Measurements from ENCODE around the gene RTN4RL1. TPM values are rescaled to one million over a fixed set of nuclear protein-coding genes. Genes with fewer than 3 reads are reported as not detected.
"Not testable (repeated sequence)": the region's sequence is repeated elsewhere in the genome, so short reads cannot be mapped to it uniquely, and the experiment has no call there.

RTN4RL1 gene
- total RNA-seq, 1 donor from 2014 or later: 0.47 TPM

DNA sequence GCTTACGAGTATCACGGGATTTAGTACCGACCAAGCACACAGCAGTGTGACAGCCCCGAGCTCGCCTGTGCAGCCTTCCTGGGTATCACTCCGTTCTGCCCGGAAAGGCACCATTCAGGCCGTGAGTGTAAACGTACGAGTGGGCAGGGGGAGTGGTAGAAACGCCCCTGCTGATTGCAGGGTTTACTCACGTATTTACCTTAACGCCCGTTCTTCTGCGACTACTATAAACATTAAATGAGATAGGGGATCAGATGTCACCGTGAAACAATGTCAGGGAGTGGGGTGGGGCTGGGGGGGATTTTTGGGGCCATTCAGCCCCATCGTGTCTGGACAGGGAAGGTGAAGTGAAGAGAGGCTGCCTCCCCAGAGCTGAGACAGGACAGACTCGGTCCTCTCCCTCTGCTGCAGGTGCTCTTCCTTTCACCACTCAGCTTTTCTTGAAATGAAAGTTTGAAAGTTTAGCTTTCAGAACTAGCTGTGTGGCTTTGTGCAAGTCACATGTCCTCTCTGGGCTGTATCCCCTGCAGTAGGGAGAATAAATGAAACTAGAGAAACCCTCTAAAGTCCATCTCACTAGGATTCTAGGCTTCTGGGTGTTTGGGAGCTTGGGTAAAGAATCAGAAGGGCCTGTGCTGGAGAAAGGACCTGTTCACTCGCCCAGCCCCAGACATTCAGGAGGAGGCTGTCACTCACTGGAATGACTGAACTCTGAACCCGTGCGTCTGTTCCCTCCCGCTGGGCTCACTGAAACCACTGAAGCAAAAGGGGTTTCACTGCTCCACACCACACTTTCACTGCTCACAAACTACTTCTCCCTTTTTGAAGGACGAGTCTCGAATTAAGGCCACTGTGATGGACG, 128.7 kb downstream of the RTN4RL1 start:
- Mint-ChIP-seq H3K27ac (ENCODE audit: unreplicated experiment) (no peak overlapping the region), H3K4me3 (no peak overlapping the region), H3K27me3 (ENCODE audit: low read depth) (no peaks in the 10 kb centered on the region), H3K4me1 (no peaks in the 10 kb centered on the region), H3K36me3 (ENCODE audit: low read depth) (peaks cover 8% of the 10 kb centered on the region), H3K9me3 (no peaks in the 10 kb centered on the region)
- TF ChIP-seq, protein P1, sequence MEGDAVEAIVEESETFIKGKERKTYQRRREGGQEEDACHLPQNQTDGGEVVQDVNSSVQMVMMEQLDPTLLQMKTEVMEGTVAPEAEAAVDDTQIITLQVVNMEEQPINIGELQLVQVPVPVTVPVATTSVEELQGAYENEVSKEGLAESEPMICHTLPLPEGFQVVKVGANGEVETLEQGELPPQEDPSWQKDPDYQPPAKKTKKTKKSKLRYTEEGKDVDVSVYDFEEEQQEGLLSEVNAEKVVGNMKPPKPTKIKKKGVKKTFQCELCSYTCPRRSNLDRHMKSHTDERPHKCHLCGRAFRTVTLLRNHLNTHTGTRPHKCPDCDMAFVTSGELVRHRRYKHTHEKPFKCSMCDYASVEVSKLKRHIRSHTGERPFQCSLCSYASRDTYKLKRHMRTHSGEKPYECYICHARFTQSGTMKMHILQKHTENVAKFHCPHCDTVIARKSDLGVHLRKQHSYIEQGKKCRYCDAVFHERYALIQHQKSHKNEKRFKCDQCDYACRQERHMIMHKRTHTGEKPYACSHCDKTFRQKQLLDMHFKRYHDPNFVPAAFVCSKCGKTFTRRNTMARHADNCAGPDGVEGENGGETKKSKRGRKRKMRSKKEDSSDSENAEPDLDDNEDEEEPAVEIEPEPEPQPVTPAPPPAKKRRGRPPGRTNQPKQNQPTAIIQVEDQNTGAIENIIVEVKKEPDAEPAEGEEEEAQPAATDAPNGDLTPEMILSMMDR (conservative IDR thresholded peaks at IDR 0.05): no peak
- DNase-seq (ENCODE audit: low read depth, low spot score): no peak

DNA sequence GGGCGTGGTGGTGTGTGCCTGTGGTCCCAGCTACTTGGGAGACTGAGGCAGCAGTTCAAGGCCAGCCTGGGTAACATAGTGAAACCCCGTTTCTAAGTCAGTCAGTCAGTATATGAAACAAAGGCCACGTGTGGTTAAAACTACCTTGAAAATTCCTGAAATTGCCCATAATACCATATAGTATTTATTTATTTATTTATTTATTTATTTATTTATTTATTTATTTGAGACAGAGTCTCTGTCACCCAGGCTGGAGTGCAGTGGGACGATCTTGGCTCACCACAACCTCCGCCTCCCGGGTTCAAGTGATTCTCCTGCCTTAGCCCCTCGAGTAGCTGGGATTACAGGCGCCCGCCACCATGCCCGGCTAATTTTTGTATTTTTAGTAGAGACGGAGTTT, 129.7 kb downstream of the RTN4RL1 start:
- H3K27ac Mint-ChIP-seq (ENCODE audit: unreplicated experiment); H3K9me3 Mint-ChIP-seq; H3K27me3 Mint-ChIP-seq (ENCODE audit: low read depth); H3K4me1 Mint-ChIP-seq; H3K36me3 Mint-ChIP-seq (ENCODE audit: low read depth); DNase-seq (ENCODE audit: low read depth, low spot score); H3K4me3 Mint-ChIP-seq: not testable (repeated sequence)

DNA sequence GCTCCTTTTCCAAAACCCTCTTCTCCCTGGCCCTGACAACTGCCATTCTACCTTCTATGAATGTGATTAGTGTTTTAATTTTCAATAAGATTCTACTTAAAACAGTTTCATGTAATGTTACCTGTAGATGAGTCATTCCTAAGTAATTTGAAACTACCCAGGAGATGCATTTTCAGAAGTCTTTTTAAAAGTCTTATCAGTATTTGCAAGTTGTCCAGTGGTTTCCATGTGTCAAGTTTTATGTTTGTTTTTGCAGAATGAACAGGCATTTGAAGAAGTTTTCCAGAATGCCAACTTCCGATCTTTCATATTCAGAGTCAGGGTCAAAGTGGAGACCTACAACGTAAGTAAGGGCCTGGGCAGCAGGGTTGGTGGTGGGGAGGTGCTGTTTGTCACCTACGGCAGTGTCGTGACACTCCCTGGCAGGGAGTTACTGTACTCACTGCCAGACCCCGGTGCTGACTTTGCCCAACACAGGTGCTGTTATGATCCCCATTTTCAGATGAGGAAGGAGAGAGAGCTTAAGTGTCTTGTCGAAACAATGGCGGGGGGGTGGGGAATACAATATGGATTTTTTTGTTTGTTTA, 130.3 kb downstream of the RTN4RL1 start:
- Mint-ChIP-seq H3K27me3 (ENCODE audit: low read depth) (no peaks in the 10 kb centered on the region), H3K4me3 (no peak overlapping the region), H3K36me3 (ENCODE audit: low read depth) (peaks cover 8% of the 10 kb centered on the region)

DNA sequence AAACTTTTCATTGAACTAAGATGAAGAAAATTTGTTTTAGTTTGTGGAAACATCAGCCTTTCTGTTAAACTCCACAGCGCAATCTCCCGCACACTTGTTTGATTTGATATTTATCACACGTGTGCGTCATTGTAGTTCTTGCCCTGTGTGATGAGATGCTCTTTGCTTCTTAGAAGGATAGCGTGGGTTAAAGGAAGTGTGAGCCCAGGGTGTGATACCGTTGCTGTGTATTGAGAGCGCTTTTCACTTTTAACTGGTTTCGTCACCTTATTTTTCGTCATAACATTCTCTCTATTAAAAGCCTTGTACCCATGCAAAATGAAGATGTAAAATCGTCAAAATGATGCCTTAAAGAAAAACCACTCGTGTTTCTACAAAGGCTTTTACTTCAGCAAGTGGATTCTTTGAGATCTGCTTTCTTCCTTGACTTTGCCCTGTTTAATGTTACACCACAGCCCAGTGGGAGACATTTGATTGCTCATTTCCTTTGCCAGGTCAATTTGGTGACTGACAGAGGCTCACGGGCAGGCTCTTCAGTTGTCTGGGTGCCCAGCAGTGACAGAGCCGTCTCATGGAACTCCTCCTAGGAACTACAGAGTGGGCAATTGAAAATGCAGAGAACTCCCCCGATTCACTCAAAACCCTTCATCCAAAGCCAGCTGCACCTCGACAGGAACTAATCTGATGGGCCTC, 134.2 kb downstream of the RTN4RL1 start:
- DNase-seq (ENCODE audit: low read depth, low spot score): no peak
- H3K4me1 Mint-ChIP-seq: no peaks in the 10 kb centered on the region

More for the DNA sequence above, 130.3 kb downstream of the RTN4RL1 start:
- H3K9me3 Mint-ChIP-seq: no peaks in the 10 kb centered on the region
- no peaks in the 10 kb centered on the region for H3K4me1 Mint-ChIP-seq
- TF ChIP-seq, protein P1 (conservative IDR thresholded peaks at IDR 0.05): no peak
- no peak overlapping the region for H3K27ac Mint-ChIP-seq (ENCODE audit: unreplicated experiment)
- no peak for DNase-seq (ENCODE audit: low read depth, low spot score)

DNA sequence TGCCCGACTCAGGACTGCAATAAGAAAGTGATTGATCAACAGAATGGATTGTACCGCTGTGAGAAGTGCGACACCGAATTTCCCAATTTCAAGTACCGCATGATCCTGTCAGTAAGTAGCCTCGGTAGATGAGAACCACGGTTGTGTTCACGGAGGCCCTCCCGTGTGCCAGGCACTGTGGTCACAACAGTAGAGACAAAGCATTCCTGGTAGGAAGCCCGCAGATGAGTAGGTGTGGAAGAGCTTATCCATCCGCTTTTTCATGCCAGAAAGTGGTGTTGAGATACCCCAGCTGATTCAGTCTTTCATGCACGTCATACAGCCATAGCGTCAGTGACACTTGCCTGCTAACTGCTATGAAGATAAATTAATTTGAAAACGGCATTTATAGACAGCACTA, 136.4 kb downstream of the RTN4RL1 start:
- TF ChIP-seq, protein P1 (conservative IDR thresholded peaks at IDR 0.05): no peak
- H3K9me3 Mint-ChIP-seq: no peaks in the 10 kb centered on the region
- DNase-seq (ENCODE audit: low read depth, low spot score): no peak
- H3K4me1 Mint-ChIP-seq: no peaks in the 10 kb centered on the region
- no peaks in the 10 kb centered on the region for H3K27me3 Mint-ChIP-seq (ENCODE audit: low read depth)
- peaks cover 25% of the 10 kb centered on the region for H3K36me3 Mint-ChIP-seq (ENCODE audit: low read depth)
- no peak overlapping the region for H3K27ac Mint-ChIP-seq (ENCODE audit: unreplicated experiment)
- H3K4me3 Mint-ChIP-seq: no peak overlapping the region

More for the DNA sequence above, 134.2 kb downstream of the RTN4RL1 start:
- Mint-ChIP-seq H3K4me3 (no peak overlapping the region), H3K9me3 (no peaks in the 10 kb centered on the region), H3K27ac (ENCODE audit: unreplicated experiment) (no peak overlapping the region), H3K36me3 (ENCODE audit: low read depth) (peaks cover 12% of the 10 kb centered on the region), H3K27me3 (ENCODE audit: low read depth) (no peaks in the 10 kb centered on the region)
- TF ChIP-seq, protein P1 (conservative IDR thresholded peaks at IDR 0.05): no peak

Small RNAs within 50 kb of the gene (microRNA-seq; reads per million reads assigned to microRNA genes)
- gene MIR132 (1,650 reads per million, percentile 85 among the genes with 10 or more reads in this experiment), gene MIR212 (39.7 reads per million, percentile 46 among the genes with 10 or more reads in this experiment)

Other genes starting within 250 kb of the RTN4RL1 start
- 29.3 and 32.2 TPM in 2 replicates for gene SMYD4, start 195.4 kb downstream of the RTN4RL1 start, total RNA-seq
- gene RPA1, start 195.3 kb downstream of the RTN4RL1 start, total RNA-seq: 205 and 215 TPM in 2 replicates
- 29.7 and 35.1 TPM in 2 replicates for gene DPH1, start 4.8 kb upstream of the RTN4RL1 start, total RNA-seq
- 25.6 and 29.8 TPM in 2 replicates for gene OVCA2, start 16.7 kb upstream of the RTN4RL1 start, total RNA-seq
- 0.37 and 0.82 TPM in 2 replicates for gene HIC1, start 29.8 kb upstream of the RTN4RL1 start, total RNA-seq